SH-SY5Y (cell line): Measurements from ENCODE around the gene TBC1D10B.

Experiments used
- GATA2 ChIP-seq: IDR thresholded peaks from 2 replicates; pipeline ENCODE4 v1.6.1; 2011; ENCODE audit warnings: mild to moderate bottlenecking, low read depth, low read length
- GATA3 ChIP-seq: IDR thresholded peaks from 2 replicates; pipeline ENCODE4 v1.6.1; 2011; ENCODE audit warnings: low read depth, mild to moderate bottlenecking, low read length, moderate library complexity

- no peak for TF ChIP-seq GATA3
- TF ChIP-seq GATA2 = no peak
Observed at GRCh38 chr16:30381291-30382041, 11.2 kb upstream of the TBC1D10B start.
